ENCODE results near the gene GRIK4. TPM values are rescaled to one million over a fixed set of nuclear protein-coding genes. Genes with fewer than 3 reads are reported as not detected.

Gene GRIK4
- total and polyA plus RNA-seq, 2 donors (not counting 3 experiments of a cell fraction or from before 2014, with no cell fraction given) = 0.81 to 1.6 TPM

- Histone ChIP-seq H3K36me3 (ENCODE audit: control insufficient read depth in 2 of 2, extremely low read depth in 1 of 2, insufficient read depth in 2 of 2, low read length in 2 of 2) (no peaks in the 10 kb centered on the region), H3K9me1 (replicated peaks; ENCODE audit: control insufficient read depth, extremely low read depth, insufficient read depth, low read length) (no peaks in the 10 kb centered on the region), H2AFZ (ENCODE audit: low read depth, low read length) (no peak overlapping the region), H3K9me3 (replicated peaks; ENCODE audit: control insufficient read depth, insufficient read depth, low read length) (no peaks in the 10 kb centered on the region), H3K4me1 (ENCODE audit: control insufficient read depth, extremely low read depth, insufficient read depth, low read length) (no peaks in the 10 kb centered on the region), H3K9ac (replicated peaks; ENCODE audit: extremely low read depth, insufficient read depth, low read length) (no peak overlapping the region), H3K4me2 (ENCODE audit: insufficient read depth, low read length) (no peak overlapping the region), H3K79me2 (ENCODE audit: control insufficient read depth, insufficient read depth, low read length) (no peaks in the 10 kb centered on the region), H4K20me1 (replicated peaks; ENCODE audit: control insufficient read depth, extremely low read depth, insufficient read depth, low read length) (no peaks in the 10 kb centered on the region), H3K27me3 (ENCODE audit: control insufficient read depth in 2 of 2, insufficient read depth in 2 of 2, low read length in 2 of 2) (no peaks in the 10 kb centered on the region), H3K4me3 (replicated peaks in 1 of 3; ENCODE audit: insufficient read depth in 1 of 3, low read depth in 1 of 3, low read length in 3 of 3) (no peak overlapping the region), H3K27ac (ENCODE audit: insufficient read depth, low read depth, low read length) (no peak overlapping the region)
- intact Hi-C loops (cut with micrococcal nuclease) (no loop called here), dilution Hi-C loops (cut with MboI; ENCODE audit: extremely low pct_ligation_motif_present, low sequenced_read_pairs) (no loop called here)
- CTCF ChIA-PET = interaction anchor here (2.5 kb wide), 1 partner anchor 59 kb away, joined by 9 read pairs; no protein-coding TSS in a partner anchor
- no TSS peak for BruUV-seq (replicated peaks)
- no peak for FAIRE-seq
- no peak for DNase-seq (ENCODE audit: low read depth, low spot score)
- POLR2A ChIA-PET = no interaction called here
- TF ChIP-seq POLR2AphosphoS5 (IDR thresholded peaks at IDR 0.05; ENCODE audit: insufficient read depth, low read depth, low read length) = no peak
- no peak for TF ChIP-seq CTCF (IDR thresholded peaks at IDR 0.05; ENCODE audit: extremely low read depth in 1 of 2, insufficient read depth in 1 of 2, low read depth in 1 of 2, low read length in 2 of 2)
These were observed 114.0 kb downstream of the GRIK4 start for GRCh38 chr11:120625565-120625964.

- no peak for TF ChIP-seq JUN (IDR thresholded peaks at IDR 0.05; ENCODE audit: borderline replicate concordance, insufficient read depth, insufficient read length, low read depth)
- no peak for TF ChIP-seq GATA2 (IDR thresholded peaks at IDR 0.05; ENCODE audit: insufficient read depth, insufficient read length, low read depth, low read length)
- TF ChIP-seq EZH2 (IDR thresholded peaks at IDR 0.05; ENCODE audit: borderline replicate concordance, low read depth, low read length, severe bottlenecking) = no peak
- TF ChIP-seq CTCF (IDR thresholded peaks at IDR 0.05; ENCODE audit: extremely low read depth in 1 of 2, insufficient read depth in 1 of 2, low read depth in 1 of 2, low read length in 2 of 2) = no peak
- no peak for TF ChIP-seq POLR2AphosphoS5 (IDR thresholded peaks at IDR 0.05; ENCODE audit: insufficient read depth, low read depth, low read length)
- TF ChIP-seq MAX (IDR thresholded peaks at IDR 0.05; ENCODE audit: insufficient read depth, insufficient read length) = no peak
- TF ChIP-seq FOS (IDR thresholded peaks at IDR 0.05; ENCODE audit: borderline replicate concordance, insufficient read depth, low read length) = no peak
- no peak for TF ChIP-seq POLR2A (IDR thresholded peaks at IDR 0.05; ENCODE audit: low read depth, low read length)
- TF ChIP-seq MYC (IDR thresholded peaks at IDR 0.05; ENCODE audit: low read depth, low read length) = no peak
- CTCF ChIA-PET = interaction anchor here (2.5 kb wide), 1 partner anchor 58 kb away, joined by 9 read pairs; no protein-coding TSS in a partner anchor
- POLR2A ChIA-PET = no interaction called here
- no peak overlapping the region for H3K4me2 ChIP-seq (ENCODE audit: insufficient read depth, low read length)
- no peaks in the 10 kb centered on the region for H3K79me2 ChIP-seq (ENCODE audit: control insufficient read depth, insufficient read depth, low read length)
- H3K9me3 ChIP-seq (replicated peaks; ENCODE audit: control insufficient read depth, insufficient read depth, low read length) = no peaks in the 10 kb centered on the region
- DNase-seq (ENCODE audit: low read depth, low spot score) (no peak), FAIRE-seq (no peak)
- H3K36me3 ChIP-seq (ENCODE audit: control insufficient read depth in 2 of 2, extremely low read depth in 1 of 2, insufficient read depth in 2 of 2, low read length in 2 of 2) = no peaks in the 10 kb centered on the region
- no peak overlapping the region for H3K9ac ChIP-seq (replicated peaks; ENCODE audit: extremely low read depth, insufficient read depth, low read length)
- intact Hi-C loops (cut with micrococcal nuclease) = no loop called here
- H3K9me1 ChIP-seq (replicated peaks; ENCODE audit: control insufficient read depth, extremely low read depth, insufficient read depth, low read length) = no peaks in the 10 kb centered on the region
- H2AFZ ChIP-seq (ENCODE audit: low read depth, low read length) = no peak overlapping the region
- dilution Hi-C loops (cut with MboI; ENCODE audit: extremely low pct_ligation_motif_present, low sequenced_read_pairs) = no loop called here
- H4K20me1 ChIP-seq (replicated peaks; ENCODE audit: control insufficient read depth, extremely low read depth, insufficient read depth, low read length) = no peaks in the 10 kb centered on the region
- no TSS peak for BruUV-seq (replicated peaks)
- H3K4me1 ChIP-seq (ENCODE audit: control insufficient read depth, extremely low read depth, insufficient read depth, low read length) = no peaks in the 10 kb centered on the region
- H3K4me3 ChIP-seq (replicated peaks in 1 of 3; ENCODE audit: insufficient read depth in 1 of 3, low read depth in 1 of 3, low read length in 3 of 3) = no peak overlapping the region
- H3K27ac ChIP-seq (ENCODE audit: insufficient read depth, low read depth, low read length) = no peak overlapping the region
- no peaks in the 10 kb centered on the region for H3K27me3 ChIP-seq (ENCODE audit: control insufficient read depth in 2 of 2, insufficient read depth in 2 of 2, low read length in 2 of 2)
These were observed 115.2 kb downstream of the GRIK4 start for GRCh38 chr11:120626791-120627190.
